ENCODE data around the gene DDAH1.

- TF ChIP-seq CTCF (conservative IDR thresholded peaks at IDR 0.05; ENCODE audit: low read depth, low read length) (no peak), EZH2 (IDR thresholded peaks at IDR 0.05; ENCODE audit: low read length, unreplicated experiment) (no peak)
Observed at GRCh38 chr1:85490270-85490985, 25.5 kb upstream of the DDAH1 start.

Measured in PC-3 (cell line).